HepG2 (cell line): Measurements from ENCODE around the gene ZFAND6. TPM values are rescaled to one million over a fixed set of nuclear protein-coding genes. Genes with fewer than 3 reads are reported as not detected.

ENCODE experiments used
- AGO2 ChIP-seq: fragments of 200-400 bp; formaldehyde crosslinking; optimal IDR thresholded peaks from 2 replicates; pipeline ENCODE3; 2017; ENCODE audit warnings: mild to moderate bottlenecking, low read depth, low read length, moderate library complexity
- ATF7-NPFF ChIP-seq: sonication (generic); formaldehyde crosslinking; IDR thresholded peaks from 2 replicates; pipeline ENCODE4 v1.8.1; 2023; ENCODE audit warnings: mild to moderate bottlenecking, low read depth, missing genetic modification reagents, moderate library complexity
- BORCS8-MEF2B ChIP-seq: sonication (generic); formaldehyde crosslinking; IDR thresholded peaks from 2 replicates; pipeline ENCODE4 v1.8.0; 2022; ENCODE audit warnings: mild to moderate bottlenecking, missing genetic modification reagents
- CSRNP2 ChIP-seq: sonication (generic); formaldehyde crosslinking; conservative IDR thresholded peaks from 2 replicates; pipeline ENCODE4 v1.8.0; 2022; ENCODE audit warnings: low read depth, missing genetic modification reagents
- ELF1 ChIP-seq: sonication (generic); formaldehyde crosslinking; IDR thresholded peaks from 2 replicates; pipeline ENCODE4 v1.4.0; 2020; ENCODE audit warnings: missing genetic modification reagents
- EP300 ChIP-seq, 3 experiments: sonication (generic) in 1 of 3; formaldehyde crosslinking in 1 of 3; IDR thresholded peaks; 2 replicates each; pipeline versions ENCODE4 v1.5.1 to v1.6.1; 2011 to 2020; ENCODE audit warnings: low read depth in 2 of 3, low read length in 2 of 3, borderline replicate concordance in 1 of 3, improper control_type of control experiment in 1 of 3, mild to moderate bottlenecking in 1 of 3, missing genetic modification reagents in 1 of 3, moderate library complexity in 1 of 3
- HES4 ChIP-seq: sonication (generic); formaldehyde crosslinking; IDR thresholded peaks from 2 replicates; pipeline ENCODE4 v1.9.0; 2021; ENCODE audit warnings: mild to moderate bottlenecking, missing genetic modification reagents, borderline replicate concordance
- HMG20B ChIP-seq: conservative IDR thresholded peaks from 2 replicates; pipeline ENCODE4 v1.6.1; 2016; ENCODE audit warnings: missing genetic modification reagents, missing compliant biosample characterization
- HOXA9 ChIP-seq: sonication (generic); formaldehyde crosslinking; IDR thresholded peaks from 2 replicates; pipeline ENCODE4 v1.8.1; 2022; ENCODE audit warnings: missing genetic modification reagents, mild to moderate bottlenecking, moderate library complexity, borderline replicate concordance
- KLF16 ChIP-seq, 2 experiments: sonication (generic) in 1 of 2; formaldehyde crosslinking in 1 of 2; IDR thresholded peaks; 2 replicates each; pipeline versions ENCODE4 v1.6.1 to v1.8.0; 2016 to 2023; ENCODE audit warnings: missing genetic modification reagents in 2 of 2, missing compliant biosample characterization in 1 of 2
- NR2C2 ChIP-seq: sonication (generic); formaldehyde crosslinking; IDR thresholded peaks from 2 replicates; pipeline ENCODE4 v1.4.0; 2020; ENCODE audit warnings: missing genetic modification reagents, mild to moderate bottlenecking, moderate library complexity, borderline replicate concordance
- PHF21A ChIP-seq: sonication (generic); formaldehyde crosslinking; IDR thresholded peaks from 2 replicates; pipeline ENCODE4 v1.5.0; 2020; ENCODE audit warnings: mild to moderate bottlenecking, missing genetic modification reagents
- TEAD3 ChIP-seq: optimal IDR thresholded peaks from 2 replicates; pipeline ENCODE3; 2016; ENCODE audit warnings: borderline replicate concordance
- YY1 ChIP-seq: IDR thresholded peaks from 2 replicates; pipeline ENCODE4 v1.6.1; 2011; ENCODE audit warnings: low read length, low read depth, moderate library complexity, mild to moderate bottlenecking; ENCODE audit not compliant: insufficient read depth, insufficient replicate concordance
- ZNF136 ChIP-seq: sonication (generic); formaldehyde crosslinking; IDR thresholded peaks from 2 replicates; pipeline ENCODE4 v1.8.1; 2022; ENCODE audit warnings: low read depth, mild to moderate bottlenecking, moderate library complexity, missing genetic modification reagents
- ZNF441 ChIP-seq: sonication (generic); formaldehyde crosslinking; IDR thresholded peaks from 2 replicates; pipeline ENCODE4 v1.7.0; 2021; ENCODE audit warnings: missing genetic modification reagents, borderline replicate concordance
- ZNF605 ChIP-seq: sonication (generic); formaldehyde crosslinking; IDR thresholded peaks from 2 replicates; pipeline ENCODE4 v1.8.0; 2022; ENCODE audit warnings: mild to moderate bottlenecking, missing genetic modification reagents
- ZNF619 ChIP-seq: sonication (generic); formaldehyde crosslinking; IDR thresholded peaks from 2 replicates; pipeline ENCODE4 v1.4.0; 2020; ENCODE audit warnings: mild to moderate bottlenecking, missing genetic modification reagents
- ZNF691 ChIP-seq: sonication (generic); formaldehyde crosslinking; IDR thresholded peaks from 2 replicates; pipeline ENCODE4 v1.4.0; 2020; ENCODE audit warnings: missing genetic modification reagents, low read depth, mild to moderate bottlenecking, borderline replicate concordance
- polyA plus RNA-seq, 8 experiments: library from polyadenylated mRNA; depleted of rRNA in 3 of 8; stranded (reverse) in 7 of 8; unstranded in 1 of 8; fragments of >200 nt; fragmentation: Illumina TruSeq in 4 of 8; extraction: Trizol in 4 of 8; gene quantifications; 2 replicates each; pipeline versions ENCODE4 v1.2.1 to v1.2.3, GENCODE V29; 2011 to 2016; ENCODE audit warnings: low read depth in 4 of 8, missing spikeins in 1 of 8, mixed read lengths in 1 of 8; ENCODE audit not compliant: insufficient read depth in 1 of 8
- total RNA-seq, 5 experiments: library from RNA; depleted of rRNA; stranded (reverse); fragments of >200 nt; fragmentation: Illumina TruSeq; extraction: Trizol; gene quantifications; 2 replicates each; pipeline ENCODE4 v1.2.3, GENCODE V29; 2016; ENCODE audit warnings: low read depth in 1 of 5
- TF ChIP-seq, protein P1 (sequence below): IDR thresholded peaks from 2 replicates; pipeline ENCODE4 v1.6.1; 2016; ENCODE audit warnings: missing genetic modification reagents, missing compliant biosample characterization
- TF ChIP-seq, protein P2 (sequence below): sonication (generic); formaldehyde crosslinking; IDR thresholded peaks from 2 replicates; pipeline ENCODE4 v1.4.0; 2020; ENCODE audit warnings: missing genetic modification reagents, borderline replicate concordance

Gene ZFAND6
- total and polyA plus RNA-seq, 2 of the 13 experiments (the other 11 are each of a cell fraction or from before 2014, with no cell fraction given) = 84.2 to 115 TPM

DNA sequence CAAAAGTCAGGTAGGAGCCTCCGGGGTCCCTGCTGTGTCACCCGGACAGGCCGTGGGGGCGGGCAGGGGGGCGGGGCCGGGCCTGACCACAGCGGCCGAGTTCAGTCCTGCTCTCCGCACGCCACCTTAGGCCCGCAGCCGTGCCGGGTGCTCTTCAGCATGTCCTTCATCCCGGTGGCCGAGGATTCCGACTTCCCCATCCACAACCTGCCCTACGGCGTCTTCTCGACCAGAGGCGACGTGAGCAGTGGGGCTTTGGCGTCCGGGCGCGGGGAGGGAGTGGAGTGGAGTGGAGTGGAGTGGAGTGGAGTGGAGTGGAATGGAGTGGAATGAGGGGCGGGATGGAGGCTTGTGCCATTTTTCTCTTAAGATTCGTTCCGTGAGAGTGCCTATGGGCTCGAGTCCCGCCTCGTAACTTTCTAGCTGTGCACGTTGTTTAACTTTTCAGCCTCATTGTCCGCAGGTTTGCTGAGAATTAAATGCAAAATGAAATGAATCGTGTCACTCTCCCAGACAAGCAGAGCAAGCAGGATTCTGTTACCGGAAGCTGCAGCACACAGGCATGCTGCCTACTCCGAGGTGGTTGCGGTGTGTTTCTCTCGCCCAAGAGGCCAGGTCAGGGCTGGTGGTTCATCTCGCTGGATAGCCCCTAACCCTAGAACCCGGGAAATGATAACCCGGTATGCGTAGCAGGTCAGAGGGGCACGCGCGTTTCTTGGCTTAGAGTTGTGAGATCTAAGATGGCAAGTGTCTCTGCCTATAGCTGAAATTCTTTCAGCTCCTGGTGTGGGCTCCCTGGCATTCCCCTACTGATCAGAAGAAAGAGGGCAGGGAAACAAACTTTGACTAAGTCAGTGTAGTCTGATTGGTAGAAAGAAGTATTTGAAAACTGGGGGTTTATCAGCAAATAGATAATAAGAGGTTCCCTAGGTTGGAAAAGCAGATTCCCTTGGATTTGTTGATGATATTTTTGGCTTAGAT is 93.7 kb downstream of the ZFAND6 start, which contains the start of gene FAH (continued):
- TF ChIP-seq, protein P1, sequence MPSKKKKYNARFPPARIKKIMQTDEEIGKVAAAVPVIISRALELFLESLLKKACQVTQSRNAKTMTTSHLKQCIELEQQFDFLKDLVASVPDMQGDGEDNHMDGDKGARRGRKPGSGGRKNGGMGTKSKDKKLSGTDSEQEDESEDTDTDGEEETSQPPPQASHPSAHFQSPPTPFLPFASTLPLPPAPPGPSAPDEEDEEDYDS (CRISPR knock-in tag) = no peak
- TF ChIP-seq ZNF619 (CRISPR knock-in tag) = 0 out of 2 replicates have a peak, but pooled peaks have one; percentile 51
- no peak for TF ChIP-seq HMG20B (CRISPR knock-in tag)
- TF ChIP-seq PHF21A = 0 out of 2 replicates have a peak, but pooled peaks have one; percentile 24
- TF ChIP-seq ELF1 (CRISPR knock-in tag) = peak; percentile 67
- TF ChIP-seq ZNF441 = peak; percentile 34; the same call in 1 of the 2 replicates
- TF ChIP-seq ZNF691 = peak; percentile 50
- TF ChIP-seq, protein P2, sequence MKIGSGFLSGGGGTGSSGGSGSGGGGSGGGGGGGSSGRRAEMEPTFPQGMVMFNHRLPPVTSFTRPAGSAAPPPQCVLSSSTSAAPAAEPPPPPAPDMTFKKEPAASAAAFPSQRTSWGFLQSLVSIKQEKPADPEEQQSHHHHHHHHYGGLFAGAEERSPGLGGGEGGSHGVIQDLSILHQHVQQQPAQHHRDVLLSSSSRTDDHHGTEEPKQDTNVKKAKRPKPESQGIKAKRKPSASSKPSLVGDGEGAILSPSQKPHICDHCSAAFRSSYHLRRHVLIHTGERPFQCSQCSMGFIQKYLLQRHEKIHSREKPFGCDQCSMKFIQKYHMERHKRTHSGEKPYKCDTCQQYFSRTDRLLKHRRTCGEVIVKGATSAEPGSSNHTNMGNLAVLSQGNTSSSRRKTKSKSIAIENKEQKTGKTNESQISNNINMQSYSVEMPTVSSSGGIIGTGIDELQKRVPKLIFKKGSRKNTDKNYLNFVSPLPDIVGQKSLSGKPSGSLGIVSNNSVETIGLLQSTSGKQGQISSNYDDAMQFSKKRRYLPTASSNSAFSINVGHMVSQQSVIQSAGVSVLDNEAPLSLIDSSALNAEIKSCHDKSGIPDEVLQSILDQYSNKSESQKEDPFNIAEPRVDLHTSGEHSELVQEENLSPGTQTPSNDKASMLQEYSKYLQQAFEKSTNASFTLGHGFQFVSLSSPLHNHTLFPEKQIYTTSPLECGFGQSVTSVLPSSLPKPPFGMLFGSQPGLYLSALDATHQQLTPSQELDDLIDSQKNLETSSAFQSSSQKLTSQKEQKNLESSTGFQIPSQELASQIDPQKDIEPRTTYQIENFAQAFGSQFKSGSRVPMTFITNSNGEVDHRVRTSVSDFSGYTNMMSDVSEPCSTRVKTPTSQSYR (CRISPR knock-in tag) = peak; percentile 72; the same call in 1 of the 2 replicates
- TF ChIP-seq TEAD3 (CRISPR knock-in tag) = peak; percentile 49
- peak; percentile 58; the same call in 1 of the 2 replicates for TF ChIP-seq ATF7-NPFF
- peak in 1 of 2 experiments; percentile 24; a peak in 1 of 4 replicates for TF ChIP-seq KLF16 (CRISPR knock-in tag; IDR thresholded peaks at IDR 0.05)
- TF ChIP-seq HOXA9 (CRISPR knock-in tag) = peak; percentile 48; the same call in 1 of the 2 replicates
- TF ChIP-seq CSRNP2 (CRISPR knock-in tag) = no peak
- TF ChIP-seq AGO2 = no peak
- TF ChIP-seq ZNF605 (CRISPR knock-in tag) = 0 out of 2 replicates have a peak, but pooled peaks have one; percentile 40
- no peak for TF ChIP-seq YY1
- peak; percentile 38; the same call in 1 of the 2 replicates for TF ChIP-seq HES4 (CRISPR knock-in tag)
- TF ChIP-seq ZNF136 (CRISPR knock-in tag) = peak; percentile 57; the same call in 1 of the 2 replicates
- TF ChIP-seq BORCS8-MEF2B (CRISPR knock-in tag) = peak; percentile 43
- 0 out of 2 replicates have a peak, but pooled peaks have one; percentile 18 for TF ChIP-seq NR2C2 (CRISPR knock-in tag)
- 0 out of 4 replicates have a peak, but pooled peaks of 1 of the 2 experiments have one; percentile 13 for TF ChIP-seq EP300 (IDR thresholded peaks at IDR 0.05; ENCODE audit: low read depth in 2 of 2, low read length in 2 of 2)
- no peak for TF ChIP-seq EP300 (CRISPR knock-in tag; IDR thresholded peaks at IDR 0.05; ENCODE audit: borderline replicate concordance)
